Vagina (tissue), 2 donors: ENCODE data around the gene TSPYL4.

ENCODE experiments used
- POLR2A ChIP-seq, 2 donors: fragments of 450-650 bp; IDR thresholded peaks; one replicate each; pipeline ENCODE4 v1.6.1; 2017; ENCODE audit warnings: antibody characterized with exemption in 2 of 2, mild to moderate bottlenecking in 2 of 2, moderate library complexity in 2 of 2
- TF ChIP-seq, protein P1 (sequence below), 3 experiments: fragments of 450-650 bp in 2 of 3; fragments of 200-600 bp in 1 of 3; sonication (generic) in 1 of 3; IDR thresholded peaks; one replicate each; pipeline ENCODE4 v1.5.1; 2017 to 2019; ENCODE audit warnings: antibody characterized with exemption in 3 of 3, mild to moderate bottlenecking in 2 of 3, moderate library complexity in 2 of 3

- no peak for TF ChIP-seq POLR2A (IDR thresholded peaks at IDR 0.05)
- TF ChIP-seq, protein P1, sequence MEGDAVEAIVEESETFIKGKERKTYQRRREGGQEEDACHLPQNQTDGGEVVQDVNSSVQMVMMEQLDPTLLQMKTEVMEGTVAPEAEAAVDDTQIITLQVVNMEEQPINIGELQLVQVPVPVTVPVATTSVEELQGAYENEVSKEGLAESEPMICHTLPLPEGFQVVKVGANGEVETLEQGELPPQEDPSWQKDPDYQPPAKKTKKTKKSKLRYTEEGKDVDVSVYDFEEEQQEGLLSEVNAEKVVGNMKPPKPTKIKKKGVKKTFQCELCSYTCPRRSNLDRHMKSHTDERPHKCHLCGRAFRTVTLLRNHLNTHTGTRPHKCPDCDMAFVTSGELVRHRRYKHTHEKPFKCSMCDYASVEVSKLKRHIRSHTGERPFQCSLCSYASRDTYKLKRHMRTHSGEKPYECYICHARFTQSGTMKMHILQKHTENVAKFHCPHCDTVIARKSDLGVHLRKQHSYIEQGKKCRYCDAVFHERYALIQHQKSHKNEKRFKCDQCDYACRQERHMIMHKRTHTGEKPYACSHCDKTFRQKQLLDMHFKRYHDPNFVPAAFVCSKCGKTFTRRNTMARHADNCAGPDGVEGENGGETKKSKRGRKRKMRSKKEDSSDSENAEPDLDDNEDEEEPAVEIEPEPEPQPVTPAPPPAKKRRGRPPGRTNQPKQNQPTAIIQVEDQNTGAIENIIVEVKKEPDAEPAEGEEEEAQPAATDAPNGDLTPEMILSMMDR (IDR thresholded peaks at IDR 0.05) = no peak
Measured at GRCh38 chr6:116292553-116292952, 38.7 kb upstream of the TSPYL4 start.
